Measurements from ENCODE around the gene CASTOR1.

Gene CASTOR1

GRCh38 chr22:30306627-30307011 lies 17.3 kb upstream of the CASTOR1 start:
- Histone ChIP-seq H3K9me3 (no peaks in the 10 kb centered on the region), H3K36me3 (no peaks in the 10 kb centered on the region), H3K4me3 (ENCODE audit: low read depth in 1 of 2, low read length in 1 of 2) (no peak overlapping the region), H3K4me1 (ENCODE audit: control insufficient read depth in 1 of 2, insufficient read depth in 1 of 2, low read depth in 1 of 2, low read length in 1 of 2) (peaks cover 99 to 100% of the 10 kb centered on the region in 2 experiments), H3K27me3 (no peaks in the 10 kb centered on the region), H3K27ac (peak overlapping the region; percentile 89)
- no peak for TF ChIP-seq CTCF (IDR thresholded peaks at IDR 0.05)

DNA sequence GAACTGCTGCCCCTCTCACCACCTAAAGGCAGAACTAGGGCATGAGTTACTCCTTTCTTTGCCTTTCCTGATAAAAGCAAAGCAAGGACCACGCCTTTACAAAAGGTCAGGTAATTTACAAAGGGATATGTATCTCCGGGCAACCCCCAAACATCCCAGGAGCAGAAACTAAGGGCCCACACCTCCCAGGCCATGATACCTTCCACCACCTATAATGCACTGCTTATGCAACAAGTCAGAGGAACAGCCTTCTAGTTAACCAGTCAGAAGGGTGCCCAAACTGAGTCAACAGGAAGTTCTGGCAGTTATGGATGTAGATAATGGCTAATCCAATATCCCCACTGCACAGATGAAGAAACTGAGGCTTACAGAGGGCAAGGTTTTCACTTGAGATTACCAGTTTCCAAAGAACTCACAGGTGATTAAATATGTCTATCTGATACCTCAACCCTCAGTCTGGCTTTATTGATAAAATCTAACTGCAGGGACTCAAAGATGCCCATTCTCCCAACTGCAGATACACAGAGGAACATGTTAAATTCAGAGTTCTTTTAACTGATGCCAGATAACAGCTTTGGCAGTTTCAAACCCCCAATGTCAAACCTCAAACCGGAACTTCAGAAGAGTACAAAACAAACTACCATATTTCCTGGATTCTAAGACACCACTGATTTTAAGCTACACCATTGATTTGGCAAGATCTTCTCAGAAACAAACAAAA lies 16.8 kb upstream of the CASTOR1 start:
- TF ChIP-seq CTCF (IDR thresholded peaks at IDR 0.05) = no peak
- H3K27ac ChIP-seq = peak overlapping the region; percentile 89
- no peaks in the 10 kb centered on the region for H3K27me3 ChIP-seq
- H3K36me3 ChIP-seq = no peaks in the 10 kb centered on the region
- H3K4me1 ChIP-seq (ENCODE audit: control insufficient read depth in 1 of 2, insufficient read depth in 1 of 2, low read depth in 1 of 2, low read length in 1 of 2) = peaks cover 99 to 100% of the 10 kb centered on the region in 2 experiments
- no peaks in the 10 kb centered on the region for H3K9me3 ChIP-seq
- H3K4me3 ChIP-seq (ENCODE audit: low read depth in 1 of 2, low read length in 1 of 2) = peak overlapping the region in 1 of 2 experiments; percentile 41

DNA sequence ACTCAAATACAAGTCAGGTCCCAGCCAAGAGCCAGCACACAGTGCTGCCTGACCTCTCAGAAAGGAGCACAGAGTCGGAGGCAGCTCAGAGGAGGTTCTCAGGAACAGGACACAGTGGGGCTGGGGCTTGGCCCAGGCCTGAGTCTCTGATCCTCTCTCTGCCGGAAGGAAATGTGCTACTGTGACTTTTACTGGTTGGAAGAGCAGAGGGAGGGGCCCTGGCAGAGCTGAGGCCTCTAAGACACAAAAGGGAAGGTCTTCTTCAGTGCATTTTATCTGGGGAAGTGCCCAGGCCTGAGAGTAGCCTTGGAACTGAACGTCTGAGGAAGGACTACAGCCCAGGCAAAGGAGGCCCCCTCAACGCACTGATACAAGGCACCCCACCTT lies 16.2 kb upstream of the CASTOR1 start:
- H3K4me3 ChIP-seq (ENCODE audit: low read depth in 1 of 2, low read length in 1 of 2) = peak overlapping the region in 1 of 2 experiments; percentile 41
- H3K36me3 ChIP-seq = no peaks in the 10 kb centered on the region
- no peaks in the 10 kb centered on the region for H3K27me3 ChIP-seq
- peak overlapping the region; percentile 89 for H3K27ac ChIP-seq
- no peaks in the 10 kb centered on the region for H3K9me3 ChIP-seq
- H3K4me1 ChIP-seq (ENCODE audit: control insufficient read depth in 1 of 2, insufficient read depth in 1 of 2, low read depth in 1 of 2, low read length in 1 of 2) = peaks cover 99 to 100% of the 10 kb centered on the region in 2 experiments
- TF ChIP-seq CTCF (IDR thresholded peaks at IDR 0.05) = no peak

GRCh38 chr22:30304495-30305244 lies 15.4 kb upstream of the CASTOR1 start:
- Histone ChIP-seq H3K4me3 (ENCODE audit: low read depth in 1 of 2, low read length in 1 of 2) (no peak overlapping the region), H3K4me1 (ENCODE audit: control insufficient read depth in 1 of 2, insufficient read depth in 1 of 2, low read depth in 1 of 2, low read length in 1 of 2) (peaks cover 93% of the 10 kb centered on the region in 2 experiments), H3K36me3 (no peaks in the 10 kb centered on the region), H3K27me3 (no peaks in the 10 kb centered on the region), H3K27ac (peak overlapping the region; percentile 89), H3K9me3 (no peaks in the 10 kb centered on the region)
- no peak for TF ChIP-seq CTCF (IDR thresholded peaks at IDR 0.05)

- Histone ChIP-seq H3K36me3 (peaks cover 17% of the 10 kb centered on the region), H3K4me3 (ENCODE audit: low read depth in 1 of 2, low read length in 1 of 2) (peak overlapping the region; percentile 37 to 41), H3K4me1 (ENCODE audit: control insufficient read depth in 1 of 2, insufficient read depth in 1 of 2, low read depth in 1 of 2, low read length in 1 of 2) (peaks cover 74% of the 10 kb centered on the region in 2 experiments), H3K27me3 (no peaks in the 10 kb centered on the region), H3K27ac (peak overlapping the region; percentile 89), H3K9me3 (no peaks in the 10 kb centered on the region)
- TF ChIP-seq CTCF (IDR thresholded peaks at IDR 0.05) = no peak
Measured at GRCh38 chr22:30302810-30303138, 13.5 kb upstream of the CASTOR1 start.

Data from neutrophil (primary cell).